Esophagus muscularis mucosa (tissue), 4 donors: ENCODE results near the gene ZNF587. TPM values are rescaled to one million over a fixed set of nuclear protein-coding genes. Genes with fewer than 3 reads are reported as not detected.

Experiments
- total RNA-seq, 4 donors: library from RNA; depleted of rRNA; stranded (reverse); fragments of >200 nt; gene quantifications; one replicate each; pipeline versions ENCODE4 v1.1.0 to v1.2.1, GENCODE V29; 2016

ZNF587 gene
- total RNA-seq, 4 donors from 2014 or later: 10.9 to 27.8 (median 19.8) TPM

Other genes starting within 250 kb of the ZNF587 start
- 1 to 10 TPM; 1.2 to 6.9 (median 2.8) TPM for gene ZNF530, start 250.0 kb upstream of the ZNF587 start, total RNA-seq
- gene ZNF134, start 235.6 kb upstream of the ZNF587 start, total RNA-seq: 10 to 100 TPM; 14.5 to 31.3 (median 22.1) TPM
- gene ZNF211, start 216.7 kb upstream of the ZNF587 start, total RNA-seq: 10 to 100 TPM in 2 of 4 donors, 1 to 10 TPM in 2; 9.4 to 14.8 (median 11.0) TPM
- not detected for gene ZSCAN4, start 180.9 kb upstream of the ZNF587 start, total RNA-seq
- 1 to 10 TPM; 6.2 to 8.4 (median 6.9) TPM for gene ZNF551, start 167.9 kb upstream of the ZNF587 start, total RNA-seq
- 1 to 10 TPM; 5.0 to 8.7 (median 7.1) TPM for gene ZNF154, start 140.7 kb upstream of the ZNF587 start, total RNA-seq
- gene ZNF671, start 122.2 kb upstream of the ZNF587 start, total RNA-seq: 10 to 100 TPM in 1 of 4 donors, 1 to 10 TPM in 3; 8.3 to 13.4 (median 9.8) TPM
- 10 to 100 TPM in 3 of 4 donors, 1 to 10 TPM in 1; 9.8 to 19.1 (median 14.1) TPM for gene ZNF776, start 103.0 kb upstream of the ZNF587 start, total RNA-seq
- gene ZNF586, start 80.2 kb upstream of the ZNF587 start, total RNA-seq: 10 to 100 TPM; 11.8 to 16.6 (median 13.0) TPM
- gene ZNF552, start 34.9 kb upstream of the ZNF587 start, total RNA-seq: 1 to 10 TPM; 2.9 to 5.0 (median 4.5) TPM
- gene ZNF587B, start 19.6 kb upstream of the ZNF587 start, total RNA-seq: 10 to 100 TPM in 2 of 4 donors, 1 to 10 TPM in 2; 6.3 to 14.1 (median 9.3) TPM
- gene ZNF814, start 39.2 kb downstream of the ZNF587 start, total RNA-seq: 1 to 10 TPM; 5.8 to 9.4 (median 7.5) TPM
- gene ZNF417, start 66.7 kb downstream of the ZNF587 start, total RNA-seq: 10 to 100 TPM in 2 of 4 donors, 1 to 10 TPM in 2; 9.1 to 12.9 (median 10.3) TPM
- 10 to 100 TPM; 11.6 to 21.2 (median 16.3) TPM for gene ZNF418, start 85.5 kb downstream of the ZNF587 start, total RNA-seq
- gene ZNF256, start 97.8 kb downstream of the ZNF587 start, total RNA-seq: 1 to 10 TPM; 4.0 to 5.2 (median 4.6) TPM
- under 1 TPM in 3 of 4 donors, not detected in 1; 0.40 to 0.84 (median 0.83) TPM for gene C19orf18, start 124.7 kb downstream of the ZNF587 start, total RNA-seq
- gene ZNF606, start 153.0 kb downstream of the ZNF587 start, total RNA-seq: 10 to 100 TPM in 3 of 4 donors, 1 to 10 TPM in 1; 7.6 to 23.3 (median 15.5) TPM
- gene ZSCAN1, start 184.2 kb downstream of the ZNF587 start, total RNA-seq: not detected
- 1 to 10 TPM; 5.1 to 9.1 (median 6.6) TPM for gene ZNF135, start 209.4 kb downstream of the ZNF587 start, total RNA-seq
- 100 to 1,000 TPM in 3 of 4 donors, 10 to 100 TPM in 1; 93.0 to 141 (median 124) TPM for gene ZSCAN18, start 248.4 kb downstream of the ZNF587 start, total RNA-seq